Measurements from ENCODE around the gene INF2.

INF2 gene

GRCh38 chr14:104691546-104692260, 2.3 kb downstream of the INF2 start:
- no peak for DNase-seq
- no peak overlapping the region for H3K4me3 ChIP-seq (ENCODE audit: low read depth, low read length)

GRCh38 chr14:104692261-104692938, 3.0 kb downstream of the INF2 start:
- no peak for DNase-seq
- no peak for TF ChIP-seq CTCF (IDR thresholded peaks at IDR 0.05; ENCODE audit: low read depth, low read length)
- no peak overlapping the region for H3K4me3 ChIP-seq (ENCODE audit: low read depth, low read length)
- H3K36me3 ChIP-seq = peaks cover 26% of the 10 kb centered on the region
- no peaks in the 10 kb centered on the region for H3K9me3 ChIP-seq
- no peaks in the 10 kb centered on the region for H3K27me3 ChIP-seq
- H3K4me1 ChIP-seq = peaks cover 25% of the 10 kb centered on the region

More at GRCh38 chr14:104691546-104692260, 2.3 kb downstream of the INF2 start:
- H3K27me3 ChIP-seq = no peaks in the 10 kb centered on the region
- TF ChIP-seq CTCF (IDR thresholded peaks at IDR 0.05; ENCODE audit: low read depth, low read length) = no peak
- H3K36me3 ChIP-seq = peaks cover 23% of the 10 kb centered on the region
- peaks cover 25% of the 10 kb centered on the region for H3K4me1 ChIP-seq
- no peaks in the 10 kb centered on the region for H3K9me3 ChIP-seq

- TF ChIP-seq CTCF (IDR thresholded peaks at IDR 0.05; ENCODE audit: low read depth, low read length) = no peak
- H3K4me1 ChIP-seq = peaks cover 24% of the 10 kb centered on the region
Measured at GRCh38 chr14:104692939-104693315, 3.5 kb downstream of the INF2 start.

GRCh38 chr14:104693482-104694431, 4.3 kb downstream of the INF2 start:
- Histone ChIP-seq H3K4me3 (ENCODE audit: low read depth, low read length) (no peak overlapping the region), H3K9me3 (no peaks in the 10 kb centered on the region), H3K27me3 (no peaks in the 10 kb centered on the region), H3K4me1 (peaks cover 15% of the 10 kb centered on the region), H3K36me3 (peaks cover 26% of the 10 kb centered on the region)
- DNase-seq = no peak
- no peak for TF ChIP-seq CTCF (IDR thresholded peaks at IDR 0.05; ENCODE audit: low read depth, low read length)

More at GRCh38 chr14:104692939-104693315, 3.5 kb downstream of the INF2 start:
- Histone ChIP-seq H3K4me3 (ENCODE audit: low read depth, low read length) (no peak overlapping the region), H3K27me3 (no peaks in the 10 kb centered on the region), H3K36me3 (peaks cover 26% of the 10 kb centered on the region), H3K9me3 (no peaks in the 10 kb centered on the region)
- no peak for DNase-seq

GRCh38 chr14:104694475-104694950, 5.1 kb downstream of the INF2 start:
- TF ChIP-seq CTCF (IDR thresholded peaks at IDR 0.05; ENCODE audit: low read depth, low read length) = no peak
- Histone ChIP-seq H3K4me1 (peaks cover 11% of the 10 kb centered on the region; the same call in 1 of the 2 replicates), H3K4me3 (ENCODE audit: low read depth, low read length) (no peak overlapping the region), H3K36me3 (peaks cover 26% of the 10 kb centered on the region), H3K9me3 (no peaks in the 10 kb centered on the region), H3K27me3 (no peaks in the 10 kb centered on the region)
- no peak for DNase-seq

Data from BE2C (cell line).